Coronary artery (tissue), 2 donors: ENCODE data around the gene C19orf25.

Source experiments
- DNase-seq: peaks from one replicate; pipeline ENCODE4 v3.0.0-alpha.2; 2017; ENCODE audit warnings: low spot score
- H3K27ac ChIP-seq, 2 donors: fragments of 200-600 bp; sonication (generic); one replicate each; pipeline ENCODE4 v1.5.1; 2016 to 2019
- H3K4me3 ChIP-seq: fragments of 200-600 bp; sonication (generic); 2 replicates; pipeline ENCODE4 v1.5.1; 2016; ENCODE audit warnings: mild to moderate bottlenecking, moderate library complexity
- TF ChIP-seq, protein P1 (sequence below): fragments of 200-600 bp; sonication (generic); IDR thresholded peaks from one replicate; pipeline ENCODE4 v1.5.1; 2019; ENCODE audit warnings: antibody characterized with exemption

C19orf25 gene

GRCh38 chr19:1478934-1479707 is at the start of gene C19orf25:
C19orf25 (minus strand) TSS chr19:1479215; CDS start chr19:1478903, 312 bp downstream.
- TF ChIP-seq, protein P1, sequence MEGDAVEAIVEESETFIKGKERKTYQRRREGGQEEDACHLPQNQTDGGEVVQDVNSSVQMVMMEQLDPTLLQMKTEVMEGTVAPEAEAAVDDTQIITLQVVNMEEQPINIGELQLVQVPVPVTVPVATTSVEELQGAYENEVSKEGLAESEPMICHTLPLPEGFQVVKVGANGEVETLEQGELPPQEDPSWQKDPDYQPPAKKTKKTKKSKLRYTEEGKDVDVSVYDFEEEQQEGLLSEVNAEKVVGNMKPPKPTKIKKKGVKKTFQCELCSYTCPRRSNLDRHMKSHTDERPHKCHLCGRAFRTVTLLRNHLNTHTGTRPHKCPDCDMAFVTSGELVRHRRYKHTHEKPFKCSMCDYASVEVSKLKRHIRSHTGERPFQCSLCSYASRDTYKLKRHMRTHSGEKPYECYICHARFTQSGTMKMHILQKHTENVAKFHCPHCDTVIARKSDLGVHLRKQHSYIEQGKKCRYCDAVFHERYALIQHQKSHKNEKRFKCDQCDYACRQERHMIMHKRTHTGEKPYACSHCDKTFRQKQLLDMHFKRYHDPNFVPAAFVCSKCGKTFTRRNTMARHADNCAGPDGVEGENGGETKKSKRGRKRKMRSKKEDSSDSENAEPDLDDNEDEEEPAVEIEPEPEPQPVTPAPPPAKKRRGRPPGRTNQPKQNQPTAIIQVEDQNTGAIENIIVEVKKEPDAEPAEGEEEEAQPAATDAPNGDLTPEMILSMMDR = no peak

GRCh38 chr19:1527650-1528309 is 48.8 kb upstream of the C19orf25 start:
- H3K27ac ChIP-seq = no peak overlapping the region
- no peak for DNase-seq
- H3K4me3 ChIP-seq = no peak overlapping the region
- TF ChIP-seq, protein P1 = no peak

More at GRCh38 chr19:1478934-1479707, at the start of gene C19orf25:
- DNase-seq = peak; percentile 95
- Histone ChIP-seq H3K4me3 (peak within 1 kb of the TSS; percentile 90), H3K27ac (peak within 1 kb of the TSS; percentile 41 to 82)

DNA sequence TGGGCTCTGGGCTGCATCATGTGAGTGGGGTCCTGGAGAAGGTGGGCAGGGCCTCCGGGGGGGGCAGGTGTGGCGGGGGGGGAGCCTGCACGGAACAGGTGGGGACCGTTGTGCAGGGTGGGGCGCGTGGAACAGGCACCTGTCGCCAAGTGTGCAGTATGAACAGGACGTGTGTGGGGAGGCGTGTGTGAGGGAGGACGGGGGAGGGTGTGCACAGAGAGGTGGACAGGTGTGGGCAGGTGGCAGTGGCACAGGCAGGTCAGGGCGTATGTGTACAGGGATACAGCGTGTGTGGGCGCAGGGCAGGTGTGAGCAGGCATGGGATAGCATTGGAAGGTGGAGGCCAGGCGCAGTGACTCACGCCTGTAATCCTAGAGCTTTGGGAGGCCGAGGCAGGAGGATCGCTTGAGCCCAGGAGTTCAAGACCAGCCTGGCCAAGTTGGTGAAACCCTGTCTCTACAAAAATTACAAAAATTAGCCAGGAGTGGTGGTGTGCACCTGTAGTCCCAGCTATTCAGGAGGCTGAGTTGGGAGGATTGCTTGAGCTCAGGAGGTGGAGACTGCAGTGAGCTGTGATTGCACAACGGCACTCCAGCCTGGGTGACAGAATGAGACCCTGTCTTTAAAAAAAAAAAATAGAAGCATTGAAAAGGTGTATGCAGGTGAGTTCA is 48.1 kb upstream of the C19orf25 start:
- Histone ChIP-seq H3K4me3 (no peak overlapping the region), H3K27ac (no peak overlapping the region)
- DNase-seq = no peak
- TF ChIP-seq, protein P1 = no peak

GRCh38 chr19:1526066-1526778 is 47.2 kb upstream of the C19orf25 start:
- TF ChIP-seq, protein P1 = no peak
- H3K27ac ChIP-seq = no peak overlapping the region
- DNase-seq = no peak
- H3K4me3 ChIP-seq = no peak overlapping the region

DNA sequence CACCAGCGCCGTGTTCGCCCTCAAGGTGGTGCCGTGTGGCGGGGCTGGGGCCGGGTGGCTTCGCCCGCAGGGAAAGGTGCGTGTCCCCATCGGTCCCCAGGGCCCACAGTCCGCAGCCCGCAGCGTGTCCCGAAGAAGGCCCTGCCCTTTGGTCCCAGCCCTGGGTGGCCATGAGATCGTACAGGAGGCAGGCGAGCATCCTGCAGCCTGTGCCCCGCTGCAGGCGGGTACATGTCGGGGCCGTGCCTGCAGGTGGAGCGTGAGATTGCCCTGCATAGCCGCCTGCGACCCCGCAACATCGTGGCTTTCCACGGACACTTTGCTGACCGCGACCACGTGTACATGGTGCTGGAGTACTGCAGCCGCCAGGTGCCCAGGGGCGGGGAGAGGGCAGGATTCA is 46.3 kb upstream of the C19orf25 start:
- H3K4me3 ChIP-seq = no peak overlapping the region
- TF ChIP-seq, protein P1 = no peak
- H3K27ac ChIP-seq = no peak overlapping the region
- DNase-seq = no peak

GRCh38 chr19:1524972-1525325 is 45.9 kb upstream of the C19orf25 start:
- TF ChIP-seq, protein P1 = no peak
- H3K4me3 ChIP-seq = no peak overlapping the region
- no peak overlapping the region for H3K27ac ChIP-seq
- no peak for DNase-seq
